ENCODE data around the gene C3orf20. TPM values are rescaled to one million over a fixed set of nuclear protein-coding genes. Genes with fewer than 3 reads are reported as not detected.

C3orf20 gene
- total and polyA plus RNA-seq, 2 experiments from 2014 or later = not detected

GRCh38 chr3:14803981-14804834, 129.3 kb downstream of the C3orf20 start:
- Histone ChIP-seq H3K27me3 (replicated peaks; ENCODE audit: insufficient read depth) (peaks cover 5% of the 10 kb centered on the region; the same call in 1 of the 2 replicates), H3K79me2 (ENCODE audit: insufficient read depth) (no peaks in the 10 kb centered on the region), H3K36me3 (ENCODE audit: low read depth) (no peaks in the 10 kb centered on the region), H3K4me1 (ENCODE audit: insufficient read depth) (no peaks in the 10 kb centered on the region), H3K4me2 (ENCODE audit: unreplicated experiment) (no peak overlapping the region), H3K4me3 (no peak overlapping the region), H3K27ac (no peak overlapping the region), H3K9ac (no peak overlapping the region), H3F3A (ENCODE audit: insufficient read depth) (no peaks in the 10 kb centered on the region), H3K9me3 (ENCODE audit: low read depth) (no peaks in the 10 kb centered on the region), H4K20me1 (ENCODE audit: insufficient read depth) (no peaks in the 10 kb centered on the region), H2AFZ (no peak overlapping the region), H3K9me2 (ENCODE audit: insufficient read depth) (no peaks in the 10 kb centered on the region)
- TF ChIP-seq EZH2 (IDR thresholded peaks at IDR 0.05; ENCODE audit: insufficient read depth, poor library complexity, severe bottlenecking) (no peak), EZH2phosphoT487 (IDR thresholded peaks at IDR 0.05; ENCODE audit: insufficient read depth, low read depth) (no peak)
- WGBS, 2 experiments (ENCODE audit: low coverage in 1 of 2, low lambda C conversion rate in 2 of 2, missing lambda C conversion rate in 2 of 2) = 65 to 73% methylated on average over 12 of the region's 12 CpGs
- in situ Hi-C loops (cut with MboI) = no loop called here
- DNase-seq = no peak

GRCh38 chr3:14804835-14805780, 130.2 kb downstream of the C3orf20 start:
- Histone ChIP-seq H4K20me1 (ENCODE audit: insufficient read depth) (no peaks in the 10 kb centered on the region), H3K27ac (no peak overlapping the region), H3K4me2 (ENCODE audit: unreplicated experiment) (no peak overlapping the region), H3K4me1 (ENCODE audit: insufficient read depth) (no peaks in the 10 kb centered on the region), H3K27me3 (replicated peaks; ENCODE audit: insufficient read depth) (peaks cover 14% of the 10 kb centered on the region; the same call in 1 of the 2 replicates), H2AFZ (no peak overlapping the region), H3K4me3 (no peak overlapping the region), H3K79me2 (ENCODE audit: insufficient read depth) (no peaks in the 10 kb centered on the region), H3K9me2 (ENCODE audit: insufficient read depth) (no peaks in the 10 kb centered on the region), H3K36me3 (ENCODE audit: low read depth) (no peaks in the 10 kb centered on the region), H3F3A (ENCODE audit: insufficient read depth) (no peaks in the 10 kb centered on the region), H3K9ac (no peak overlapping the region), H3K9me3 (ENCODE audit: low read depth) (no peaks in the 10 kb centered on the region)
- in situ Hi-C loops (cut with MboI) = no loop called here
- no peak for DNase-seq
- TF ChIP-seq EZH2phosphoT487 (IDR thresholded peaks at IDR 0.05; ENCODE audit: insufficient read depth, low read depth) = no peak
- no peak for TF ChIP-seq EZH2 (IDR thresholded peaks at IDR 0.05; ENCODE audit: insufficient read depth, poor library complexity, severe bottlenecking)
- WGBS, 2 experiments (ENCODE audit: low coverage in 1 of 2, low lambda C conversion rate in 2 of 2, missing lambda C conversion rate in 2 of 2) = 58 to 61% methylated on average over 7 of the region's 7 CpGs

GRCh38 chr3:14805961-14806537, 131.1 kb downstream of the C3orf20 start:
- no peaks in the 10 kb centered on the region for H4K20me1 ChIP-seq (ENCODE audit: insufficient read depth)
- H3F3A ChIP-seq (ENCODE audit: insufficient read depth) = no peaks in the 10 kb centered on the region
- H3K9me2 ChIP-seq (ENCODE audit: insufficient read depth) = no peaks in the 10 kb centered on the region
- H3K79me2 ChIP-seq (ENCODE audit: insufficient read depth) = no peaks in the 10 kb centered on the region
- in situ Hi-C loops (cut with MboI) = no loop called here
- H3K4me3 ChIP-seq = no peak overlapping the region
- H3K9ac ChIP-seq = no peak overlapping the region
- no peaks in the 10 kb centered on the region for H3K4me1 ChIP-seq (ENCODE audit: insufficient read depth)
- no peak overlapping the region for H2AFZ ChIP-seq
- H3K4me2 ChIP-seq (ENCODE audit: unreplicated experiment) = no peak overlapping the region
- no peaks in the 10 kb centered on the region for H3K36me3 ChIP-seq (ENCODE audit: low read depth)
- no peak overlapping the region for H3K27ac ChIP-seq
- DNase-seq = no peak
- 78 to 80% methylated on average over 4 of the region's 4 CpGs for WGBS, 2 experiments (ENCODE audit: low coverage in 1 of 2, low lambda C conversion rate in 2 of 2, missing lambda C conversion rate in 2 of 2)
- no peaks in the 10 kb centered on the region for H3K9me3 ChIP-seq (ENCODE audit: low read depth)
- TF ChIP-seq EZH2 (IDR thresholded peaks at IDR 0.05; ENCODE audit: insufficient read depth, poor library complexity, severe bottlenecking) (no peak), EZH2phosphoT487 (IDR thresholded peaks at IDR 0.05; ENCODE audit: insufficient read depth, low read depth) (no peak)
- peaks cover 14% of the 10 kb centered on the region for H3K27me3 ChIP-seq (replicated peaks; ENCODE audit: insufficient read depth)

- in situ Hi-C loops (cut with MboI) = no loop called here
- Histone ChIP-seq H3K9ac (no peak overlapping the region), H3K4me1 (ENCODE audit: insufficient read depth) (no peaks in the 10 kb centered on the region), H3K9me2 (ENCODE audit: insufficient read depth) (no peaks in the 10 kb centered on the region), H3K36me3 (ENCODE audit: low read depth) (no peaks in the 10 kb centered on the region), H3K4me3 (no peak overlapping the region), H3K27ac (no peak overlapping the region), H3K9me3 (ENCODE audit: low read depth) (no peaks in the 10 kb centered on the region), H2AFZ (no peak overlapping the region), H3K4me2 (ENCODE audit: unreplicated experiment) (no peak overlapping the region), H3K79me2 (ENCODE audit: insufficient read depth) (no peaks in the 10 kb centered on the region), H3K27me3 (replicated peaks; ENCODE audit: insufficient read depth) (peaks cover 19% of the 10 kb centered on the region), H3F3A (ENCODE audit: insufficient read depth) (no peaks in the 10 kb centered on the region), H4K20me1 (ENCODE audit: insufficient read depth) (no peaks in the 10 kb centered on the region)
- DNase-seq = peak; percentile 29
- TF ChIP-seq EZH2phosphoT487 (IDR thresholded peaks at IDR 0.05; ENCODE audit: insufficient read depth, low read depth) (no peak), EZH2 (IDR thresholded peaks at IDR 0.05; ENCODE audit: insufficient read depth, poor library complexity, severe bottlenecking) (no peak)
- WGBS, 2 experiments (ENCODE audit: low coverage in 1 of 2, low lambda C conversion rate in 2 of 2, missing lambda C conversion rate in 2 of 2) = 68 to 77% methylated on average over 8 of the region's 8 CpGs
Observed at GRCh38 chr3:14806641-14807263, 131.8 kb downstream of the C3orf20 start.

All from GM23248 (cell line).